DOHH2 (cell line): ENCODE data around the gene PSMA3.

Source experiments
- H3F3A ChIP-seq: fragments of 200-600 bp; sonication (generic), shearing (Covaris generic); 2 replicates; pipeline ENCODE4 v1.6.0; 2016; ENCODE audit warnings: antibody characterized with exemption, mild to moderate bottlenecking; ENCODE audit not compliant: control insufficient read depth, insufficient read depth
- H3K27ac ChIP-seq: fragments of 200-600 bp; sonication (generic); 2 replicates; pipeline ENCODE4 v1.5.1; 2014; ENCODE audit warnings: low read depth, mild to moderate bottlenecking, low read length, moderate library complexity
- H3K27me3 ChIP-seq: fragments of 200-600 bp; sonication (generic); 2 replicates; pipeline ENCODE4 v1.6.1; 2014; ENCODE audit warnings: mild to moderate bottlenecking, low read length, mixed read lengths; ENCODE audit not compliant: control insufficient read depth
- H3K36me3 ChIP-seq: fragments of 200-600 bp; sonication (generic); 2 replicates; pipeline ENCODE4 v1.6.1; 2014; ENCODE audit warnings: mild to moderate bottlenecking, low read length, moderate library complexity, mixed read lengths; ENCODE audit not compliant: control insufficient read depth
- H3K4me1 ChIP-seq: fragments of 200-600 bp; sonication (generic); 2 replicates; pipeline ENCODE4 v1.6.1; 2014; ENCODE audit warnings: mild to moderate bottlenecking, low read length, mixed read lengths; ENCODE audit not compliant: control insufficient read depth
- H3K4me2 ChIP-seq: fragments of 200-600 bp; sonication (generic); 2 replicates; pipeline ENCODE4 v1.6.0; 2014; ENCODE audit warnings: mild to moderate bottlenecking, low read length, moderate library complexity
- H3K4me3 ChIP-seq: fragments of 200-600 bp; sonication (generic); 2 replicates; pipeline ENCODE4 v1.5.1; 2014; ENCODE audit warnings: mild to moderate bottlenecking, low read length, mixed read lengths
- H3K79me2 ChIP-seq: fragments of 200-600 bp; sonication (generic); 2 replicates; pipeline ENCODE4 v1.6.1; 2014; ENCODE audit warnings: mild to moderate bottlenecking, low read length, mixed read lengths; ENCODE audit not compliant: control insufficient read depth
- H3K9me2 ChIP-seq: fragments of 200-600 bp; sonication (generic); replicated peaks from 2 replicates; pipeline ENCODE4 v1.6.1; 2014; ENCODE audit warnings: mild to moderate bottlenecking, low read length, mixed read lengths; ENCODE audit not compliant: control insufficient read depth
- H3K9me3 ChIP-seq: fragments of 200-600 bp; sonication (generic); 2 replicates; pipeline ENCODE4 v1.6.1; 2014; ENCODE audit warnings: antibody characterized with exemption, low read length, mixed read lengths; ENCODE audit not compliant: control insufficient read depth, insufficient read depth
- H4K20me1 ChIP-seq: fragments of 200-600 bp; sonication (generic); 2 replicates; pipeline ENCODE4 v1.6.0; 2014; ENCODE audit warnings: low read depth, mild to moderate bottlenecking, antibody characterized with exemption, low read length, moderate library complexity; ENCODE audit not compliant: control insufficient read depth, insufficient read depth
- EZH2phosphoT487 ChIP-seq: fragments of 200-600 bp; sonication (generic); IDR thresholded peaks from 2 replicates; pipeline ENCODE4 v1.6.1; 2017; ENCODE audit warnings: borderline replicate concordance, mild to moderate bottlenecking, antibody characterized with exemption, low read length, moderate library complexity, mixed read lengths
- TF ChIP-seq, protein P1 (sequence below): fragments of 200-600 bp; sonication (generic); IDR thresholded peaks from one replicate; pipeline ENCODE4 v1.5.1; 2014; ENCODE audit warnings: antibody characterized with exemption, mild to moderate bottlenecking, low read depth, low read length; ENCODE audit not compliant: poor library complexity, severe bottlenecking

Gene PSMA3

DNA sequence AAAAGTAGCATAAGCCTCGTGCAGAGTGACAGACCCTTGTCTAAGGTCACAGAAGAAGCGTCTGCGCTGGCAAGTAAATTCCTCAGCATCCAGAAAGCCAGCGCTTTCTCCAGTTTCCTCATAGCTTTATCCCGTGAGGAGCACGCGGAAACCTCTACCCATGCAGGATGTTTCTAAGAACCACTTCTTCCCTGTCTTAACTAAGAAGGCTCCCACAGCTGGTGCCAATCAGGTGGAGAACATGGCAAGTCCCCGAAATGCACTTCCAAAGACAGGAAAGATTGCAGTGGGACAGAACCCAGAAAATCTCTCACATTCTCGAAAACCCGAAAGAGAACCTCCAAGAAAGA lies 52.7 kb downstream of the PSMA3 start:
- Histone ChIP-seq H3K4me3 (peak overlapping the region; percentile 85), H3K79me2 (peaks cover 83% of the 10 kb centered on the region), H3K4me2 (peak overlapping the region; percentile 65), H4K20me1 (peaks cover 14% of the 10 kb centered on the region; the same call in 1 of the 2 replicates), H3K4me1 (peaks cover 16% of the 10 kb centered on the region), H3K36me3 (peaks cover 63% of the 10 kb centered on the region), H3K9me2 (no peaks in the 10 kb centered on the region), H3K27me3 (no peaks in the 10 kb centered on the region), H3F3A (no peaks in the 10 kb centered on the region), H3K27ac (peak overlapping the region; percentile 89), H3K9me3 (no peaks in the 10 kb centered on the region)
- TF ChIP-seq EZH2phosphoT487, result no peak
- TF ChIP-seq, protein P1, sequence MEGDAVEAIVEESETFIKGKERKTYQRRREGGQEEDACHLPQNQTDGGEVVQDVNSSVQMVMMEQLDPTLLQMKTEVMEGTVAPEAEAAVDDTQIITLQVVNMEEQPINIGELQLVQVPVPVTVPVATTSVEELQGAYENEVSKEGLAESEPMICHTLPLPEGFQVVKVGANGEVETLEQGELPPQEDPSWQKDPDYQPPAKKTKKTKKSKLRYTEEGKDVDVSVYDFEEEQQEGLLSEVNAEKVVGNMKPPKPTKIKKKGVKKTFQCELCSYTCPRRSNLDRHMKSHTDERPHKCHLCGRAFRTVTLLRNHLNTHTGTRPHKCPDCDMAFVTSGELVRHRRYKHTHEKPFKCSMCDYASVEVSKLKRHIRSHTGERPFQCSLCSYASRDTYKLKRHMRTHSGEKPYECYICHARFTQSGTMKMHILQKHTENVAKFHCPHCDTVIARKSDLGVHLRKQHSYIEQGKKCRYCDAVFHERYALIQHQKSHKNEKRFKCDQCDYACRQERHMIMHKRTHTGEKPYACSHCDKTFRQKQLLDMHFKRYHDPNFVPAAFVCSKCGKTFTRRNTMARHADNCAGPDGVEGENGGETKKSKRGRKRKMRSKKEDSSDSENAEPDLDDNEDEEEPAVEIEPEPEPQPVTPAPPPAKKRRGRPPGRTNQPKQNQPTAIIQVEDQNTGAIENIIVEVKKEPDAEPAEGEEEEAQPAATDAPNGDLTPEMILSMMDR, result no peak

DNA sequence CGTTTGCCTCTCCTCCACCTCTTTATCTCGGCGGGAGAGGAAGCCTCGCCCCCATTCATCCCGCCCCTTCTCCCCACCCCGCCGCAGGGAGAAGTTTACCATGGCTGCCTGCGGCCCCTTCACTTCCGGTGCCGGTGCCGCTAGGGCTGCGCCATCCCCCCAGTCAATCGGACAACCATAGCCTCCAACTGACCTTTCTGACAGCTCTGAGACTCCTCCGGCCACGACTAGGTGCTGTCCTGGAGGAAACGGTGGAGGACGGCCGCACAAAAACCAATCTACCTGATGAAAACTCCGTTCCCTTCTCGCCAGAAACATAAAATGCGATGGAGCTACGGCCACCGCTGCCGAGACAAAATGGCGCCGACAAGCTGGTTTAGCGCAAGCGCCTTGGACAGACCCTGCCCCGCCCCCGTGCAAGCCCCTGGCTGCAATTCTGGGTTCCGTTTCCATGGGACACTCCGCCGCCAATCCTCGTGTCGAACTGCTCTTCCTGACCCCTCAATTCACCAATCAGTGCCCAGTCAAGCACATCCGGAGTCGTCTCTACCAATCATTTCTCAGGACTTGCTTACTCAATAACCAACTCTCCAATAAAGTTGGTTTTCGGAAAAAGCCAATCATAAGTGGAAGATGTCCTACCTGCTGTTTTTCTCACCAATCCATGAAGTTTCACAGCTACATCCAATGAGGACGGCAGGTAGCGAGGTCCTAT lies 53.3 kb downstream of the PSMA3 start:
- Histone ChIP-seq H4K20me1 (peaks cover 10% of the 10 kb centered on the region; the same call in 1 of the 2 replicates), H3K4me2 (peak overlapping the region; percentile 65), H3F3A (no peaks in the 10 kb centered on the region), H3K36me3 (peaks cover 58% of the 10 kb centered on the region), H3K79me2 (peaks cover 78% of the 10 kb centered on the region), H3K9me2 (no peaks in the 10 kb centered on the region), H3K4me1 (peaks cover 16% of the 10 kb centered on the region), H3K9me3 (no peaks in the 10 kb centered on the region), H3K27me3 (no peaks in the 10 kb centered on the region), H3K27ac (peak overlapping the region; percentile 89), H3K4me3 (peak overlapping the region; percentile 85)
- TF ChIP-seq, protein P1, result no peak

DNA sequence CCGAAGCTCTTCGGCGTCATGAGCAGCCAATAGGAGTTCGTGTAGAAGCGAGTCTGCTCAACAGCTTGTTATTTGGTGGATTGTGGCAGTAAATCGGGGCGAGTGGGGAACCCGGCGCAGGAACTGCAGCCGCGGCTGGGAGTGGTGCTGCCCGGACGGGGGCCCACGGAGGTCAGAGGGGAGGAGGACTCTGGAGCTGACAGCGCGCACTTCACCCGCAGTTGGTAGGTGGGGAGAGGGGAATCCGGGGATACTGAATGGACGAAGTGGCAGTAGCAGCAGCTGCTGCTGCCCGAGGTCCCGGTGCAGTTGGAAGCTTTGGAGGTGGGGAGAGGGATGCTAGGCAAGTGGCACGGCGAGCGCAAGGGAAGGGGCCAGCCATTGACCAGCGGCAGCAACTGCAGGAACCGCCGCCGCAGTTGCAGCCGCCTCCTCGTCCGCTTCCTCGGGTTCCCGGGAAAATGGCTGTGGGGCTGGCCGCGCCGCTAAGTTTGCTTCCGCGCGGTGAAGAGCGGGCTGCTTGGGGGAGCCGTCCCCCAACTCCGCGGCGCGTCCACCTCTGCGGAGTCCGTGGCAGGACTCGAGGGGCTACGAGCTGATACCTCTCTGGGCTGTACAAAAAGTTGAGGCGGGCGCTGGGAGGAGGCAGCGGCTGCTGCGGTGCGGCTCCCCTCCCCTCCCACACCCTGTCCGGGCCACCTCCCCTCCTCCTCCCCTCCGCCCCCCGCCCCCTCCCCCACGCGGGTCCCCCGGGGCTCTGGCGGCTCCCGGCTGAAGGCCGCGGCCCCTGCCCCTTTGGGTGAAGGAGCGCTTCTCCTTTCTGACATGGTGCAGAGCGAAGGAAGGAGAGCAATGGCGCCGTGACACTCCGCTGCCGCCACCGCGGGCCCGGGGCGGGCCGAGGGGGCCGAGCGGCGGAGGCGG lies 54.1 kb downstream of the PSMA3 start, which contains the start of gene ARID4A:
Gene ARID4A, plus strand, starts transcription at position 79 of the 924 bp plus-strand sequence. CDS start 1,300 bp downstream, outside the sequence.
- Histone ChIP-seq H3F3A (no peaks in the 10 kb centered on the region; the same call in 1 of the 2 replicates), H3K4me3 (peak within 1 kb of the TSS; percentile 85), H3K9me3 (no peaks in the 10 kb centered on the region), H3K4me2 (peak within 1 kb of the TSS; percentile 94), H3K4me1 (peaks cover 16% of the 10 kb centered on the region), H3K27me3 (no peaks in the 10 kb centered on the region), H3K27ac (peak within 1 kb of the TSS; percentile 89), H3K9me2 (no peaks in the 10 kb centered on the region), H3K36me3 (peaks cover 58% of the 10 kb centered on the region), H3K79me2 (peaks cover 76% of the 10 kb centered on the region), H4K20me1 (peaks cover 10% of the 10 kb centered on the region; the same call in 1 of the 2 replicates)
- no peak for TF ChIP-seq EZH2phosphoT487
- TF ChIP-seq, protein P1, result no peak
